22Rv1 (cell line): ENCODE data around the gene GPR132.

Experiments
- ZFX ChIP-seq: fragments of 450-650 bp; IDR thresholded peaks from 2 replicates; pipeline ENCODE4 v1.6.1; 2017; ENCODE audit warnings: antibody characterized with exemption, borderline replicate concordance
- TF ChIP-seq, protein P1 (sequence below): fragments of 450-650 bp; IDR thresholded peaks from 2 replicates; pipeline ENCODE4 v1.5.1; 2017; ENCODE audit warnings: mild to moderate bottlenecking

DNA sequence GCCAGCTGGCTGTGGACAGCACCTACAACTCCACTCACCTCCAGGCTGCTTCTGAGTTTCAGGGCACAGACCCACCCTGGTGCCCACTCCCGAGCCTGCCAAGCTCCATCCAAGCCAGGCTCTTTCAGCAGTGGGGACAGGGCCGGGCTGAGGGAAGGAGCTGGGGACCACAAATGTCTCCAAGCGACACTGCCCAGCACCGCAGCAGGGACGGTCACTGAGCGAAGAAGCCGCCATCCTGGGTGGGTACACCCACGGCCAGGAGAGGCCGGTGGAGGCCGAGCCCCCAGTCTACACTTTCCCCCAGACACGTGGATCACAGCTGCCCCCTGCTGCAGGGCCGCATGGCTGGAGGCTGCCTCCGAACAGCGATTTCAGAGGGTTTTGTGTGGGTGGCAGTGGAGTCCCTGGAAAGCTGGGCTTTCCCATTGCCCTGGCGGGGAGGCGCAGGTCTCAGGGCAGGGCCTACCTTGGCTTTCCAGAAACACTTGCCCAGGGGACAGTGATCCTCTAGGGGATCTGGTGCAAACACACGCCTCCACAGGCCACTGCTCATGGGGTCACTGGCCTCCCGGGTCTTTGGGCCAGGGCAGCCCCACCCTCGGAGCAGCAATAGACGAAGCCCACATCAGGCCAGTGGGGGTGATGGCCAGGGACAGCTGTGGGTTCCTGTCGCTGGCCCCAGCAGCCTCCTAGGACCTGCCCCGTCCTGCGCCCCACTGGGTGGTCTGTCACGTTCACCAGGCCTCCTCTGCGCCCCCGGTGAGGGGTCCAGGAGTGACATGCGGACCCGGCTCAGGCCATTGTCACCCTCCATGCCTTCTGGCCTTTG is 1.2 kb upstream of the GPR132 start:
- TF ChIP-seq, protein P1, sequence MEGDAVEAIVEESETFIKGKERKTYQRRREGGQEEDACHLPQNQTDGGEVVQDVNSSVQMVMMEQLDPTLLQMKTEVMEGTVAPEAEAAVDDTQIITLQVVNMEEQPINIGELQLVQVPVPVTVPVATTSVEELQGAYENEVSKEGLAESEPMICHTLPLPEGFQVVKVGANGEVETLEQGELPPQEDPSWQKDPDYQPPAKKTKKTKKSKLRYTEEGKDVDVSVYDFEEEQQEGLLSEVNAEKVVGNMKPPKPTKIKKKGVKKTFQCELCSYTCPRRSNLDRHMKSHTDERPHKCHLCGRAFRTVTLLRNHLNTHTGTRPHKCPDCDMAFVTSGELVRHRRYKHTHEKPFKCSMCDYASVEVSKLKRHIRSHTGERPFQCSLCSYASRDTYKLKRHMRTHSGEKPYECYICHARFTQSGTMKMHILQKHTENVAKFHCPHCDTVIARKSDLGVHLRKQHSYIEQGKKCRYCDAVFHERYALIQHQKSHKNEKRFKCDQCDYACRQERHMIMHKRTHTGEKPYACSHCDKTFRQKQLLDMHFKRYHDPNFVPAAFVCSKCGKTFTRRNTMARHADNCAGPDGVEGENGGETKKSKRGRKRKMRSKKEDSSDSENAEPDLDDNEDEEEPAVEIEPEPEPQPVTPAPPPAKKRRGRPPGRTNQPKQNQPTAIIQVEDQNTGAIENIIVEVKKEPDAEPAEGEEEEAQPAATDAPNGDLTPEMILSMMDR: no peak
- no peak for TF ChIP-seq ZFX
